ENCODE results near the gene ACER3.
"Not testable (repeated sequence)": the region's sequence is repeated elsewhere in the genome, so short reads cannot be mapped to it uniquely, and the experiment has no call there.

Gene ACER3

DNA sequence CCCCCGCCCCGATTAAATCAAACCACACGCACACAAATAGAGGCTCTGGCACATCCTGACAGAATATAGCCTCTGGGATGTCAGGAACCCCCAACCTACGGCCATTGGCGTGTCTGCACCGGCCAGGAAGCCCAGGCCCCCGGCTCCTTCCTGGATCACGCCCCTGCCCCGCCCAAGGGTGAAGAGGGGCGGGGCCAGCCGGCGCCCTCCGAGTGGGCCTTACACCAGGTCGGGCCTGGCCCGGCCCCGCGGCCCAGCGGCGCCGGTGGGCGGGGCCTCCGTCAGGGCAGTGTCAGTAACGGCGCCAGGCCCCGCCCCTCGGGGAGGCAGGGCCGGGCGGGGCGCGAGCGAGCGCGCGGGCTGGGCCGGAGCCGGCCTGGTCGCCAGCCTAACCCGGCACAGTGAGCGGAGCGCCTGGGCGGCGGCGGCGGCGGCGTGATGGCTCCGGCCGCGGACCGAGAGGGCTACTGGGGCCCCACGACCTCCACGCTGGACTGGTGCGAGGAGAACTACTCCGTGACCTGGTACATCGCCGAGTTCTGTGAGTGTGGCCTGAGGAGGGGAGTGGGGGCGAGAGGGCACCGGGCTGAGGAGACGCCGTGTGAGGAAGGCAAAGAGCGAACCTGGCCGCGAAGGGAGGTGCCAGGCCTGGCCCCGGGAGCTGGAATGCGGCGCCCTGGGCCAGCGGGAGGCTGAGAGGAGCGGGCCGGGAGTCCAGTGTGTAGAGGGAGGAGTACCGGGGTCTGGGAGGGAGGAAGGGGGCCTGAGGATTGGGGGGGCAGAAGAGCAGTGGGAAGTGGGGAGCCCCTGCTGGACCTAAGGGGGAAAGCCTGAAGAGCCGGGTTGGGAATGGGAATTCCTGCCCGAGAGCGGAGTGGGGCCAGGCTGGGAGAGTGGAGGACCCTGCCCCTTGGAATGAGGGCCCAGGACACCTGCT, at the start of gene ACER3:
ACER3 (plus strand) TSS at position 380 of the 937 bp plus-strand sequence; CDS start at position 439, 59 bp downstream.
- DNase-seq: peak in 55 of 56 donors; percentile 30 to 94 (median 77)

DNA sequence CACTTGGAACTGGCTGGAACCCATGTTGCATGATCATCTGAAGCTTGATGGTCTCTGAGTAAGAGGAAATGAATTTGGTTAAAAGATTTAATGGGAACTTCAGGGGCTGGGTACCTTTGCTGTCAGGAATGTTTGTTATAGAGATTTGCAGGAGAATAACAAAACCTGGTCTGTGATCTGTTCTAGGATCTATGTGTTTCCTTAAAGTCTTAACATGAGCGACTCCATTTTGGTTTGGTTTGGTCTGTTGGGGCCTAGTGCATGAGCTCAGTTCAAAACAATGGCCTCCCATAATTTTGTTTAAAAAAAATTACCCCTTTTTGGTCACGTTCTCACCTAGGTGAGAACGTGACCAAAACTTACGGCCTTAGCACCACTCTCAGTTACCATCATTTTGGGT, 49.5 kb upstream of the ACER3 start:
- no peak for DNase-seq

DNA sequence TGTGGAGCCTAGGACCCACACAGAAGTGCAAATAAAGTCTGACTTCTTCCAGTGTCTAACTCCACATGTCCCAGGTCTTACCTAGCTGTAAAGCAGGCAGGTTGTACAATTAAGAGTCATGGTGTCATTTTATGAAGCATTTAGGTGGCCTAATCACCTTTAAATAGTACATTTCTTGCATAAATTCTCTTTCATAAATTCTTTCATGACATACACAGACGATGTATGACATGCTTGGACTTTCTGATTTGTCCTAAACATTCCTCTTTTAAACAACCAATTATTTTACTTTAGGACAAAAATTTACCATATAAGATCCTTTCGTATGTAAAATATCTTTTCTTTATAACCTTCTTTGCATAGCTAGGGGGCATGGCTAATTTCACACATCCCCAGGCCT, 46.3 kb upstream of the ACER3 start:
- DNase-seq: no peak

DNA sequence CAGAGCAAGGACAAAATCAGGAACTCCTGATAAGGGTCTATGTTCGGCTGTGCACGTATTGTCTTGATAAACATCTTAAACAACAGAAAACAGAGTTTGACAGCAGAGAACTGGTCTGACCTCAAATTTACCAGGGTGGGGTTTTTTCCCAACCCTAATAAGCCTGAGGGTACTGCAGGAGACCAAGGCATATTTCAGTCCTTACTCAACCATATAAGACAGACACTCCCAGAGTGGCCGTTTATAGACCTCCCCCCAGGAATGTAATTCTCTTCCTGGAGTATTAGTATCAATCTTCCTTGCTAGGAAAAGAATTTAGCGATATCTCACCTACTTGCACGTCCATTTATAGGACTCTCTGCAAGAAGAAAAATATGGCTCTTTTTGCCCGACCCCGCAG, 45.0 kb upstream of the ACER3 start:
- DNase-seq: not testable (repeated sequence)

DNA sequence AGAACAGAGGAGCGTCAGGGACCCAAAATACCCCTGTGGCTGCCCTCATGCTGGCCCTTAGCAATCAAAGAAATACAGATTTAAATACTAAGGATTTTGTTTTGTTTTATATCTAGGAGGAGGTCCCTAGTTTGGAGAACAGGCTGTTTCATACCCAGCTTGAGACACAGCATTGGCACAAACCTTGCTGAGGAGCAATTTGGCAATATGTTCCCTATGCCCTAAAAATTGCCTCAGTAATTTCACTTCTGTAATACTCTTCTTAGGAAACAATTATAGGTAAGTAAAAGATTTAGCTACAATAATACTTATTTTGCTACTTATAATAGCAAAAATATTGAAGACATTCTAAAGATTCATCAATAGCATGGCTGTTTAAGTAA, 40.5 kb upstream of the ACER3 start:
- DNase-seq: no peak

DNA sequence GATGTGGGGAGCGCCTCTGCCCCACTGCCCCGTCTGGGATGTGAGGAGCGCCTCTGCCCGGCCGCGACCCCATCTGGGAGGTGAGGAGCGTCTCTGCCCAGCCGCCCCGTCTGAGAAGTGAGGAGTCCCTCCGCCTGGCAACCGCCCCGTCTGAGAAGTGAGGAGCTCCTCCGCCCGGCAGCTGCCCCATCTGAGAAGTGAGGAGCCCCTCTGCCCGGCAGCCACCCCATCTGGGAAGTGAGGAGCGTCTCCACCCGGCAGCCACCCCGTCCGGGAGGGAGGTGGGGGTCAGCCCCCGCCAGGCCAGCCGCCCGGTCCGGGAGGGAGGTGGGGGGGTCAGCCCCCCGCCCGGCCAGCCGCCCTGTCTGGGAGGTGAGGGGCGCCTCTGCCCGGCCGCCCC, 39.3 kb upstream of the ACER3 start:
- DNase-seq: not testable (repeated sequence)

DNA sequence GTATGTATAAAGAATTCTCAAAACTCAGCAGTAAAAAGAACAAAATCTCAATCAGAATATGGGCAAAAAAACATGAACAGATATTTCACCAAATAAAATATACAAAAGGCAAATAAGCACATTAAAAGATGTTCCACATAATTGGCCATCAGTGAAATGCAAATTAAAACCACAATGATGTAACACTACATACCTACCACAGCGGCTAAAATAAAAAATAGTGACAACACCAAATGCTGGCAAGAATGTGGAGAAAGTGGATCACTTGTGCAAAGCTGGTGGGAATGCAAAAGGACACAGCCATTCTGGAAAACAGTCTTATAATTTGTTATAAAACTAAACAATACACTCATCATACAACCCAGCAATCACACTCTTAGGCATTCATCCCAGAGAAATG, 38.3 kb upstream of the ACER3 start:
- DNase-seq: no peak

DNA sequence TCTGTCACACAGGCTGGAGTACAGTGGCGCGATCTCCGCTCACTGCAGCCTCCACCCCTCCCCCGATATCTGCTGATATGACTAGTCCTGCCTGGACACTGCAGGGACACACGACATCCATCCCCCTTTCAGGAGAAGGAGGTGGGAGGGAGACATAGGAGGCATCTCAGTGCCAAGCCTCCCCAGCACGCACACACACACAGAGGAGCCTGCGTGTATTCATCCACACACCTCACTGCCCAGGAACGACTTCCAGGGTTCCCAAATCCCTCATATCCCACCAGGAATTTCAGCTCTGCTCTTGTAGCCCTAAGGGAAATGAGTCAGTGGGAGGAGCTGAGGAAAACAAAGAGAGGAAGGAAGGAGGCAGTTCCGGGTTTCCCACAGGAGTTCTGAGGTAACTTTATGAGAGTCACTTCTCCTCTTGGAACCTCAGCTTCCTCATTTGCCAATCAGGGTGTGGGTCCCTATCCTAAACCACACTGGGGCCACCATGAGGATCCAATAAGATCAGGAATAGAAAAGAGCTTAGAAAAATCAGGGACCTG, 37.2 kb upstream of the ACER3 start:
- DNase-seq: no peak

DNA sequence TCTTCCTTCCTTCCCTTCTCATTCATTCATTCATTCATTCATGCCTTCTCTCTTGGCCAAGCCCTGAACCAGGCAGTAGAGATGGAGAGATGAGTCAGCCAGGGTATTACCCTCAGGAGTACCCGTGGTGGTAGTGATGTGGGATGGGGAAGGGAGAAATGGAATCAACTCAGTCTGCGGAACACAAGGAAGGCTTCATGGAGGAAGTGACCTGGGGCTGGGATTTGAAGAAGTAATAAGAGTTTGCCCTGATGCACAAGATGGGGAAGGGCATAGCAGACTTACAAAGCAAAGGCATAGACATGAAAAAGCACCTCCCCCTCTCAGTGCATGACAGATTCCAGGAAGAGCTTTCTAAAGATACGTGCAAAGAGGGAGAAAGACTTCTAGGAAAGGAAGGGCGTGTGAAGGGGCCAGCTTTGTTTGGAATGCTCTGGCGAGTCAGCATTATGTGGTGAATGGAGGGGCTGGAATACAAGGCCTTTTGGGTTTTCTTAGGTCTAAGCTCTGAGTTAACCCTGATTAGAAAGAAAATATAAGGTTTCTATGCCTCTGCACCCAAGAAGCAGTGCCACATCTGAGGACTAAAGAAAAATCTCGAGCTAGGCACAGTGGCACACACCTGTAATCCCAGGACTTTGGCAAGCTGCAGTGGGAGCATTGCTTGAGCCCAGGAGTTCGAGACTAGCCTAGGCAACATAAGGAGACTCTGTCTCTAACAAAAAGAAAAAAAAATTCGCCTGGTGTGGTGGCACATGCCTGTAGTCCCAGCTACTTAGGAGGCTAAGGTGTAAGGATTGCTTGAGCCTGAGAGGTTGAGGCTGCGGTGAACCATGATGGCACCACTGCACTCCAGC, 36.4 kb upstream of the ACER3 start:
- no peak for DNase-seq

DNA sequence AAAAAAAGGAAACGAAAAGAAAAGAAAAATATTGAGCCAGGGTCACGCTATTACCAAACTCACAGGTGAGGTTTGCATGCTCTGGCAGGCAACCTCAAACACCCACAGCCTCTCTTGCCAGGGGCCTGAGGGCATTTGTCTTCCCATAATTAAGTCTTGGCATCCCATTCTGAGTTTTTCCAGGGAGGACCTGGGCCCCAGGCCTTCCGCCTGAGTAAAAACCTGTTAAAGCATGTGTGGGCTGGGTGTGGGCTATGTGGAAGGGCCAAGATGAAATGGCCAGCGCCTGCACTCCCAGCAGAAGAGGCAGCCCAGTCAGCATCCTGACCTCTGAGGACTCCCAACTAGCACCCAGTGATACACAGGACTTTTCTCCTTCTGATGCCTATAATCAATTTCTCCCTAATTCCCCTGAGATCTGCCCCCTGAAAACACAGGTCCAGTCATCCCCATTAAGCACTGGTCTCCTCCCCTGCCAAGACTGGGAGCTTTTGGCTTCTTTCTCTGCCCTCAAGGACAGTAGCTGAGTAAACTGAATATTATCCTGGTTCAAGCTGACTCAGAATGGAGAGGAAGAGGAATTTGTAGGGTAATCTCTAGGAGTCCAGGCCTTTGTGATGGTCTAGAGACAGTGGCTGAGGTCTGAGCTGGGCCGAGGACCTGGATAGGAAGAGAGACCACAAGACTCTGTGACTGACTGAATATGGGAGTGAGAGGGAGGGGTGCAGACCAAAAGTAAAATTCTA, 35.6 kb upstream of the ACER3 start:
- no peak for DNase-seq

DNA sequence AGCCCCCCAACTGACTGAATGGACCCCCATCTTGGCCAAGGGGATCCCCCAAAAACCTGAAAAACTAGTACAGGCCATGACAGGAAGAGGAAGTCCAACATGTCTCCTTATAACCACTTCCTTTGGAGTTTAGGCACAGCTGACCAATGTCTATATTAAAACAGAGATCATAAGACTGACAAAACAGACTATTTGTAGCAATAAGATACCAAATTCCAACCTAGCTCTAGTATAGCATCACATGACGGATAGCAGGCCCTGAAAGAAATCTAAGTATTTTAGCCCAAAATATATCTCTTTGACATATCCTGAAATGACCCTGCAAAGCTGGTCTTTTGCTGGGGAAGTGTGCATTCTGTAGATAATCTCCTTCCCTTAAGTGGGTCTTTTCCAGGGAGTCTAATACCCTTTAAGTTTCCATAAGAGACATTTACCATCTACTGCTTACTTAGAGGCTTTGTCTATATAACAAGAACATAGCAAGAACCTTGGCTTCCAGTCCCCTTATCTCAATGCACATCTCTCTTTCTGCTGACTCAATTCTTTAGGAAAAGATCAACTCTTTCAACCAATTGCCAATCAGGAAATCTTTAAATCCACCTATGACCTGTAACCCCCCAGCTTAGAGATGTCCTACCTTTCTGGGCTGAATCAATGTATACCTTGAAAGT, 34.9 kb upstream of the ACER3 start:
- DNase-seq: no peak

DNA sequence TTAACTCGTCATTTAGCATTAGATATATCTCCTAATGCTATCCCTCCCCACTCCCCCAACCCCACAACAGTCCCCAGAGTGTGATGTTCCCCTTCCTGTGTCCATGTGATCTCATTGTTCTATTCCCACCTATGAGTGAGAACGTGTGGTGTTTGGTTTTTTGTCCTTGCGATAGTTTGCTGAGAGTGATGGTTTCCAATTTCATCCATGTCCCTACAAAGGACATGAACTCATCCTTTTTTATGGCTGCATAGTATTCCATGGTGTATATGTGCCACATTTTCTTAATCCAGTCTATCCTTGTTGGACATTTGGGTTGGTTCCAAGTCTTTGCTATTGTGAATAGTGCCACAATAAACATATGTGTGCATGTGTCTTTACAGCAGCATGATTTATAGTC, 34.2 kb upstream of the ACER3 start:
- DNase-seq: not testable (repeated sequence)

DNA sequence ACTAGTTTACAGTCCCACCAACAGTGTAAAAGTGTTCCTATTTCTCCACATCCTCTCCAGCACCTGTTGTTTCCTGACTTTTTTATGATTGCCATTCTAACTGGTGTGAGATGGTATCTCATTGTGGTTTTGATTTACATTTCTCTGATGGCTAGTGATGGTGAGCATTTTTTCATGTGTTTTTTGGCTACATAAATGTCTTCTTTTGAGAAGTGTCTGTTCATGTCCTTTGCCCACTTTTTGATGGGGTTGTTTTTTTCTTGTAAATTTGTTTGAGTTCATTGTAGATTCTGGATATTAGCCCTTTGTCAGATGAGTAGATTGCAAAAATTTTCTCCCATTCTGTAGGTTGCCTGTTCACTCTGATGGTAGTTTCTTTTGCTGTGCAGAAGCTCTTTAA, 33.7 kb upstream of the ACER3 start:
- DNase-seq: not testable (repeated sequence)

DNA sequence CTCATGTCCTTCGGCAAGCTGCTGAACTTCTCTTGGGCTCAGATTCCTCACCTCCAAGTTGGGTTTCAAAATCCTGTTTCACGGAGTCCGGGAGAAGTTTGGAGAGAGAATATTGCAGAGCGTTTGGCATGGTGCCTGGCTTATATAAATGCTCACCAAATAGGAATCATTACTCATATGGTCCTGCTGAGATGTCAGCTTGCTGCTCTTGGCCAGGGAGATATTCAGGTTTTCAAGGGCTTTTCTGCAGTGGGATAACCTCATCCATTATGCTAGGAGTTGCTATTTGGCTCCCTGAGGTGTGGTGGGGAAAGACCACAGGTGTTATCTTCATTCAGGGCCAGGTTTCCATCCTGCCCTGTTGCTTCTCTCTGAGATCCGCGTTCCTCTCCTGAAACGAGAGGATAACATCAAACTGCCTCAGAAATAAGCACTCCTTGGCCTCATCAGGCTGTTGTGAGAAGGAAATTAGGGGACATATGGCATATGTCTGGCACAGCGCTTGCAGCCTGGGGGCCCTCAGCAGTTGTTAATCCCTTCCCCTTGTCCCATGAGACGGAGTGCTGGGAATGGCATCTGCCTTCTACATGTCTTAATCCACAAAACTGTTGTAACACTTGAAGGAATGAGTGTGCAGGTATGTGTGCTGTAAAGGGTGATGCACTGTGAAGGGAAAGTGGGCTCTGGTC, 29.9 kb upstream of the ACER3 start:
- DNase-seq: no peak

DNA sequence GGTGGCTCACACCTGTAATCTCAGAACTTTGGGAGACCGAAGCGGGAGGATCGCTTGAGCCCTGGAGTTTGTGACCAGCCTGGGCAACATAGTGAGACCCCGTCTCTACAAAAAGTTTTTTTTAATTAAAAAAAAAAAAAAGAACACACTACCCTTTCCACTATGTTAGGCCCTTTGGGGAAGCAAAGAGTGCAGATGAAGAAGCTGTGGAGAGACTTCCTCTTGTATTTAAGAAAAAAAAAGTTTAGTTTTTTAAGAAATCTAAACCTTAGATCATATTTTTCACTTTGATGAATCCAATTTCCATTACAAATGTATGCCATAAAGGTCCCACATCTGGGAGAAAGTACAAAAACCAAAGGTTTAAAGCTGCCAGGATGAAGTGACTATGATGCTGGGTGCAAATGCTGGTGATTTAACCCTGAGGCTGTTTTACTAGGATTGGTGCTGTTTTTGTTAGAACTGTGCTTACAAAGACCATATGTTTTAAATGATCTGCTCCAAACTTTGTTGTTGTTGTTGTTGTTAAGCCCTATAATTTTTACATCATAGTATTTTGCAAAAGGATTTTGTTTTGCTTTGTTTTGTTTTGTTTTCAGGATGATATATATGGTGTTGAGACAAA, 28.9 kb upstream of the ACER3 start:
- DNase-seq: no peak

DNA sequence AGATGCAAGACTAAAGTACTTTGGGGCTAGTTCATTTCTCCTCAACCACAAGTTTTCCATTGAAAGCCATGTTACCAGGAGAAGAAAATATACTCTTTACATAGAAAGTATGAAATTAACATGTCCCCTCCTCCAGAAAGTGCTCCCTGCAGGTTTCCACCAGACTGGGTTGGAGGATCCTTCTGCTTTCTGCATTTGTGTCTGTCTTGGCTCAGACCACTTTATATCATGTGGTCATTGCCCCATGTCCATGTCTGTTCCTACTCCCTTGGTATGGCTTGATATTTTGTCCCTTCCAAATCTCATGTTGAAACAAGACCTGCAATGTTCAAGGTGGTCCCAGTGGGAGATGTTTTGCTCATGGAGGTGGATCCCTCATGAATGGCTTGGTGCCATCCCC, 28.4 kb upstream of the ACER3 start:
- DNase-seq: no peak

DNA sequence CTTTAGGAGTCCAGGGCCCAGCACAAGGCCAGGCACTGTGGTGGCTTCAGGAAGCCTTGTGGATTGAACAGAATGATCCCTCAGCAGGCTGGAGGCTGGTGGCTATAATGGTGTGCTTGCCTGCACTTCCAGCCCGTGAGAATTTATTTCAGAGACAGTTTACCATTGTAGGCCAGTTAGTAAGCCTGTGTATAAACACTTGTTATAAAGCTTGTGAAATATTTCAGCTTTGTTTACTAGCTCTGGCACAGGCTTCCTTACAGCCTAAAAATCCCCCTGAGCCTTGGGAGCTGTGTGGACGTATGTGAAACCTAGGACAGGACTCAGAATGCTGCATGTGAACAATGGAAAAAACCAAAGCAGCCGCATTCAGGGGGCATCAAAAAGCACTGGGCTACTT, 26.6 kb upstream of the ACER3 start:
- DNase-seq: no peak

DNA sequence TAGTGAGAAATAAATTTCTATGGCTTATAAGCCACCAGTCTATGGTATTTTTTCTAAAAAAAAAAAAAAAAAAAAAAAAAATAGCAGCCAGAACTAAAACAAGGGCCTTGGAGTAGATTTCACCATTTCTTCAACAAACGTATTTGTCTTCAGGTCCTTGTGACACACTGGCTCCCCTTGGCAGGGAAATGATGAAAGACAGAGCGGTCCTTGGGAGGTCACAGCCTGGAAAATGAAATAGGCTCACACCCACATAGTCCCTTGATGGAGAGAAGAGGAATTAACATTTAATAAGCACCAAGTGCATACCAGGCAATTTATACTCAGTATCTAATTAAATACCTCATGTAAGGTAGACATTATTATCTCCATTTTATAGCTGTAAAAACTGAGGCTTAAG, 25.7 kb upstream of the ACER3 start:
- DNase-seq: no peak

DNA sequence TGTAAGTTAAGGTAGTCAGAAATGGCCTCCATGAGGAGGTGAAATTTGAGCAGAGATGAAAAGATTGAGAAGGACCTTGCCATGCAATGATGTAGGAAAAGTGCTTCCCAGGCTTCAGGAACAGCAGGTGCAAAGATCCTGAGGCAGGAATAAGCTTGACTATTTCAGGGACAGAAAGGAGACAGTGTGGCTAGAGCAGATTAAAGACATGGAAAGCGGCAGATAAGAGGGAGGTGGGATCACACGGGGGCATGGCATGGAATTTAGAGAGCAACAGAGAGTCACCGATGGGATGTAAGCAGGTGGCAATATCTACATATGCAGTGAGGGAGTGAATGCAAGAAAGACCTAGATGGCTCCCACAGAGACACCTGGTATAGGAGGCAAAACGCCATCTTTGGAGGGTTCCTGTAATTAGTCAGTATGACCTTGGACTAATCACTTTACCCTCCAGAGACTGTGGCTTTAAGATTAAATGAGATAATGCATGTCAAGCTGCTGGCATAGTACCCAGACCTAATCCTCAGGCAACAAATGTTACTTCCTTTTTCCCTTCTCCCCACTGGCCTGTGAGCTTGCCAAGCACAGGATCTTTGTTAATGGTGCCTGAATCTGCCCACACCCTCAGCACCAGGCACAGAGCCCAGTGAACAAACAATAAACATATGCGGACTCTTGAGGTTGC, 24.6 kb upstream of the ACER3 start:
- DNase-seq: no peak

All from nucleus accumbens (tissue), 56 donors.